ENCODE results near the gene MAEA.
"Not testable (repeated sequence)": the region's sequence is repeated elsewhere in the genome, so short reads cannot be mapped to it uniquely, and the experiment has no call there.

- TF ChIP-seq CTCF (IDR thresholded peaks at IDR 0.05; ENCODE audit: low read depth, low read length); MYC (IDR thresholded peaks at IDR 0.05; ENCODE audit: low read depth, low read length); MAX (IDR thresholded peaks at IDR 0.05; ENCODE audit: low read depth, low read length); POLR2A (IDR thresholded peaks at IDR 0.05; ENCODE audit: extremely low read depth, insufficient read length): not testable (repeated sequence)
Observed at GRCh38 chr4:1372576-1372975, 82.9 kb downstream of the MAEA start.

Measured in NB4 (cell line).